GM19035 (cell line): ENCODE results near the gene ADCY2.

Experiments
- ATAC-seq: cut with Tn5 transposase; IDR thresholded peaks from one replicate; pipeline ENCODE4 v1.9.1; 2021; ENCODE audit not compliant: unreplicated experiment

ADCY2 gene

GRCh38 chr5:7395947-7396712, at the start of gene ADCY2:
TSS of gene ADCY2 (plus strand) at chr5:7396138. CDS start at chr5:7396297, 159 bp downstream.
- ATAC-seq: no peak

- no peak for ATAC-seq
These were observed 48.6 kb upstream of the ADCY2 start for GRCh38 chr5:7347377-7347776.

DNA sequence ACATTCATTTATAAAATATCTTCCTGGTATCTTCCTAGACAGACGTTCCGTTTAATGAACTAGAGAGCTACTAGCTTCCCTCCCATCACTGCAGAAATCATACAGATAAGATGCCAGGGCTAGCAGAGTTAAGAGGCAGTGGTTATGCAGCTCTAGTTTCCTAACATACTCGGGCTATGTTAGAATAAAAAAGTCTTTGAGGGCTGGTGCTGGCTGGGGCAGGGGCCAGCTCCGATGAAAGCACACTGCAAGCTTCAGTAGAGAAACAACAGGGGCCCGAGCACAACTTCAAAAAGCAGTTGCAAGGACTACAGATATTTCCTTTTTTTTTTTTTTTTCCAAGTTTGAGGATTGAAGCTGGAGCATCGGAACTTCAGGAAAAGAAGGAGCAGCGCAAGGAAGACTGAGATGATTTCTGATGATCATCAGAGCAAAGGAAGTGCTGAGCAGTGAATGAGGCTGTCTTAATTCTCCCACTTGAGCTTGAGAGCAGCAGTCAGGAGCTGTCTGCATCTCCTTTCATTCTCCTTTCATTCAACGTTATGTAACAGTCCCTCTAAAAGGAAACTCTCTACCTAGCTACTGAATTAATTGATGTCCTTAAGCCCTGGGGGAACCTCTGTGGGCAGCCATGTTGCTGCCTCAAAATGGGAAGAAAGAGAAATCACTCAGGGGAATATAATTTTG, 47.6 kb upstream of the ADCY2 start:
- no peak for ATAC-seq

GRCh38 chr5:7361593-7361992, 34.3 kb upstream of the ADCY2 start:
- ATAC-seq: no peak

GRCh38 chr5:7363067-7363677, 32.8 kb upstream of the ADCY2 start:
- ATAC-seq: no peak

GRCh38 chr5:7364226-7364875, 31.6 kb upstream of the ADCY2 start:
- ATAC-seq: no peak

- no peak for ATAC-seq
These were observed 28.2 kb upstream of the ADCY2 start for GRCh38 chr5:7367780-7368179.

- ATAC-seq: no peak
These were observed 23.5 kb upstream of the ADCY2 start for GRCh38 chr5:7372399-7372798.

DNA sequence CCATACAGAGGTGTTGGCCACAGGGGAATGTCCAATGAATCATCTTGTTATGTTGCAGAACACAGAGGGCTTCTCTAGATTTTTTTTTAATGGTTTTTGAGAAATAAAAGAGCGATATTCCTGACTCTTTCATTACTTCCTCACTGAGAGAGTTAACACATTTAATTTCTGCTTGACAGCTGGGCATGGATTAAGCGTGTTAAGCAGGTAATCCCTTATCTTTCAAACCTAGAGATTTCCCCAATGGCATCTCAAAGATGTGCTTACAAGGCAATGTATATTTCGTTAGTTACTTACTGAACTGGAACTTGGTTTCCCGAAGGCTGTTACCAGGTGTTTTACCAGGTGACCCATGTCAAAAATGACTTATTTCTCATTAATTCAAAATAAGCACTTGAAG, 21.8 kb upstream of the ADCY2 start:
- no peak for ATAC-seq

GRCh38 chr5:7375457-7375856, 20.5 kb upstream of the ADCY2 start:
- ATAC-seq: no peak

- no peak for ATAC-seq
These were observed 19.1 kb upstream of the ADCY2 start for GRCh38 chr5:7376871-7377270.

DNA sequence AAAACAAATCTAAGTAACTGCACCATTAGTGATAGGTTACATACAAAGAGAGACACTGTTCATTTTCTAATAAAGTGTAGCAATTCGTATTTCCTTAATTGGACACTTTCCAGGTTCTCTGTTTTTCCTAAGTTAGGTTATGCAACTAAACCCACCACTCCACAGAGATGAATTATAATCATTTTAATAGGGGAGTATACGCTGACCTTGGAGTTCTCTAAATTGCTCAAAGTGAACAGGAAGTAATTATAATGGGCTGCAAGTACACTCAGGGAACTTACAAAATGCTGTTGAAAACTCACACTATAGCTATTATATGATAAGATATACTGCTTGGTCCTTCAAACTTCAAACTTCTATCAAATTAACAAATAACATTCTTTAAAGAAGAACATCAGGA, 18.2 kb upstream of the ADCY2 start:
- no peak for ATAC-seq

GRCh38 chr5:7382588-7382987, 13.3 kb upstream of the ADCY2 start:
- ATAC-seq: no peak

DNA sequence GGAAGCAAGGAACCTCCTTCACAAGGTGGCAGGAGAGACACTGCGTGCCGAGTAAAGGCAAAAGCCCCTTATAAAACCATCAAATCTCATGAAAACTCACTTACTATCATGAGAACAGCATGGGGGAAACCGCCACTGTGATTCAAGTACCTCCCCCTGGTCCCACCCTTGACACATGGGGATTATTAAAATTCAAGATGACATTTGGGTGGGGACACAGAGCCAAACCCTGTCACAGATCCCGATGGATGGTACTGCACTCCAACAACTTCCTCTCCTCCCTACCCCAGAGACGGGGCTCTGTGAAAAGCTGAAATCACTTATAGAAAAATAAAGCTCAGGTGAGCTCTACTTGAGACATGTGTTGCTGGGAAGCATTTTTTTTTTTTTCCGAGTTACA, 10.3 kb upstream of the ADCY2 start:
- no peak for ATAC-seq

- no peak for ATAC-seq
These were observed 7.4 kb upstream of the ADCY2 start for GRCh38 chr5:7388553-7388952.

DNA sequence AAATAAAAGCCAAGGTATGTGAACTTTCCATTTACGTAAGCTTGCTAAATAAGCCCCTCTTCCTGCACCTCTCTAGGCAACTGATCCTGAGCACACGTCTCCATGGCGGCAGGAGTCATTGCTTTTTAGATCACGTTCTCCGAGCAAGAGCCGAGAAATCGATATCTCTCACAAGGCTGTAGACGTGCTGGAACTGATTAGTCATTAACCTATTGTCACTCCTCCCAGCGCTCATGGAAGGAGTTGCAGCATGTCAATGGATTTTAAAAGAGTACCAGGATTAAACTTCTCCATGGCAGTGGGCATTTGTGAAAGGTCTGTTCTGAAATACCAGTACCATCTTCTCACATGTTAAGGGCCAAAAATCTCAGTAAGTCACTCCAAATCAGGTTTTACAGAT, 4.7 kb upstream of the ADCY2 start:
- no peak for ATAC-seq

DNA sequence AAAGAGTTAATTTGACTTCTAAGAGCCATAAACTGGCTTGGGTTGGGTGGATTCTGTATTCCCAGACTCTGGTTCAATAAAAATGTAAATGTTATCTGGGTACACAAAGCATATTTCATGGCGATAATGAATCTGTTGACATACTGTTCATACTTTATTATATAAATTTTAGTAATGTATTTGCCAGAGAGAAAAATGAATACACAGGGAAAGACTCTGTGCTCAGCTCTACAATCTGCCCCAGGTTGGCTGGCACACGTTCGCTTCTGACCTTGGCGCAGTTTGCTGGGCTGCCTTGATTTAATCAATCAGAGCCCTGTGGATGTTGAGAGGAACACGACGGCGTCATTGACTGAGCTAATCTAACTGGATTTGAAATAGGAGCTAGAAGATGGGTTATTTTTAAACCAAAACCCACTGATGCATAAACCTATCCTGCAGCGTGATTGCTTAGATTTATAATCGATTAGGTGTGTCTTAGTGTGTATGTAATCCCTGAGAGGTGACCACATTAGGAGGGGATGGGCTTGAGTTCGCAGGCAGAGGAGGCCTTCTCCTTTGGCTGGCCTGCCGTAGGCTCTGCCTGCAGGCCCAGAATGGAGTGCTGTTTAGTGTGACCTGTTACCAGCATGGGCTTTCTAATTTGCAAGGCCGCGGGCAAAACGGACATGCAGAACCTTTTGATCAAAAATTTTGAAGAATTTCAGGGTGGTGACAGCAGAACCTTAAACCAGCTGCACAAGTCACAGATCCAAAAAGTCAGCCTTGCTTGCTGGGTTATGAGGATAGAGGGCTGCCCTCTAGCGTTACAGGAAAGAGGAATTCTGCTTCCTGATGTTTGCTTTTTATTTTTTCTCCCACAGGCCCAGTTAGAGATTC, 3.9 kb upstream of the ADCY2 start:
- ATAC-seq: no peak

DNA sequence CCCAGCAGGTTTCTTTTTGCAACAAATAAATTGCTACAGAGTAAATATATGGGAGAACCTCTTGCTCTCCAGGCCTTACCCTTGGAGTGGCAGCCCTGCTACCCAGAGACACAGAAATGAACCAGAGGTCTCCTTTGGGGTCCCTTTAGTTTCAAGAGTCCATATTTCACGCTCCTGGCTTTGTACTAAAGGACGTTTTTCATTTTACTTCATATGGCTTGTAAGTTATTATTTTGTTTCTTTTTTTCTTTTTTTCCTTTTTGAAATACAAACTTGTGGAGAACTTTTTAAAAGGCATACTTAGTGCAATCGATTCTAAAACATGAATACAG, 3.3 kb upstream of the ADCY2 start:
- no peak for ATAC-seq

DNA sequence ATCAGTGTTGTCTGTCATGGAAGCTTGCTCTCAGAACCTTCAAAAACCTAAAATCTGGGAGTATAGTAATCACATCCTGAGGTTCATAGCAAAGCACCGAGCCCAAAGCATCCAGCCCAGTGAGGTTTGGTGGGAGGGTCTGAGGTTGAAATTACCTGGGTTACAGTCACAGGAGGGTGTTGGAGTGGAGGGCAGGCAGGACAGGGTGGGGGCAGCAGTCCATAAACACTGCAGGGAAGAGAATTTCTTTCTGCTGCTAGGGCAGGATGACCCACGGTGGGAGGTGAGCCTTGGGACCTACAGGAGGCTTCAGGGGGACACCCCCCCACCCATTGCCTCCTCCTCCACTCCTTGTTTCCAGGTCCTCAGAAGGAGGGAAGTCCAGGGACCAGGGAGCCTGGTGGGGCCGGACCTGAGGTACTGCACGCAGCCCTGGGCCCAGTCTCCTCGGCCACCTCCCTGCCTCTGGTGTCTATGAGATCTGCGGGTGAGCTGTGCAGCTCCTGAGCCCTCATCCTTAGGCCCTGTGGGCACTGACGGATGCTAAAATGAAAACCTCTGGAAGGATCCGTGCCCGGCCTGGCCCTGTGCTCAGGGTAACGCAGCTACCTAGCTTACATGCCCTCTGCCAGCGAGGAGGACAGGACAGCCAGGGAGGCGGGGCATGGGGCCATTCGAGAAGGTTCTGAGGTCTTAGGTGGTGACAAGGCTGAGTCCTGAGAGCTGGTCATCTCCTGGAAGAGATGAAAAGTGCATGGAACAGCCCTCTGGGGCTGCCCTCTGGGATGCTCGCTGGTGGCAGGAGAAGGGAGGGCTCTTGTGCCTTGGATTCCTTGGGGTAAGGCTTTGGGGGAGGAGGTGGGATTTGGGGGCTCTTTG, 1.8 kb upstream of the ADCY2 start:
- ATAC-seq: no peak

DNA sequence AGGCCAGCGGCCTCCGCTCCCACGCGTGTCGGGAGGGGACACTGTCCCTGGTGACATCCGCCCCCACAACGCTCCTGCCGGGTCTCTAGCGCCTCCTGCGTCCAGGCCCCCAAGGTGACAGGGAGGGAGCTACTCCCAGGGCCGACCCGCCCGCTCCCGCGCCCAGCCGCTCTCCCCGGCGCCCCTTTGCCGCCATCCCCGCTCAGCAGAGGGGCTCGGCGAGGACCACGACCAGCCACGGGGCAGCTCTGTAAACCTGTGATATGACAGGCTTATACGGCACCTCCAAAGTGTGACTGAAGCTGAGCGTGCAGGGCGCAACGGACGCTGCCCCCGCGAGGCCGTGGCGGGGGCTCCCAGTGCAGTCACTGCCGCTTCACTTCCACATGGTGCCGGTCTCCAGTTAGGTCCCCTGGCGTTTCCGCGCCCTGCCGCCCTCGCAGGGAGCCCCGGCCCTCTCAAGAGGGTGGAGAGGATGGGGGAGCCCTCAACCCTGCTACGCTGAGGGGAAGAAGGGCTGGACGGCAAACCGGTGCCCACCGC, 978 bp upstream of the ADCY2 start:
- ATAC-seq: no peak
